IMR-90 (cell line): ENCODE results near the gene DUT. TPM values are rescaled to one million over a fixed set of nuclear protein-coding genes. Genes with fewer than 3 reads are reported as not detected.

Experiments
- ATAC-seq: fragments of 200-7000 bp; cut with Tn5 transposase; 2 replicates; pipeline ENCODE4 v1.9.1; 2020; ENCODE audit warnings: low read depth, mild to moderate bottlenecking, moderate library complexity
- BruUV-seq: library from RNA; stranded (reverse); fragments of 400-500 nt; replicated peaks from 2 replicates; lab custom pipeline; 2021; lab: Mats Ljungman, UMichigan
- CTCF ChIA-PET: fragments of 300-600 bp; formaldehyde crosslinking; extraction: SDS; loops from one replicate; lab custom pipeline; 2021; ENCODE audit warnings: antibody characterized with exemption; lab: Yijun Ruan, JAX
- POLR2A ChIA-PET: fragments of 300-600 bp; sonication (Branson Sonifier 250); formaldehyde crosslinking; loops from one replicate; lab custom pipeline; 2022; ENCODE audit warnings: antibody characterized with exemption; ENCODE audit not compliant: unreplicated experiment; lab: Charles Lee
- DNase-seq: peaks from one replicate; pipeline ENCODE4 v3.0.0; 2013
- H2AFZ ChIP-seq: replicated peaks from 2 replicates; pipeline ENCODE3; 2013; ENCODE audit warnings: low read length, mild to moderate bottlenecking; ENCODE audit not compliant: poor library complexity
- H2AK5ac ChIP-seq: 2 replicates; pipeline ENCODE4 v1.6.1; 2013; ENCODE audit warnings: low read depth, low read length, inconsistent platforms
- H2AK9ac ChIP-seq: replicated peaks from 2 replicates; pipeline ENCODE3; 2013; ENCODE audit warnings: mild to moderate bottlenecking, low read depth, low read length, moderate library complexity; ENCODE audit not compliant: poor library complexity
- H2BK120ac ChIP-seq: 2 replicates; pipeline ENCODE4 v1.6.1; 2013; ENCODE audit warnings: low read depth, low read length, inconsistent platforms
- H2BK15ac ChIP-seq: 3 replicates; pipeline ENCODE4 v1.6.1; 2013; ENCODE audit warnings: low read depth, low read length, inconsistent platforms
- H2BK20ac ChIP-seq: 2 replicates; pipeline ENCODE4 v1.6.1; 2013; ENCODE audit warnings: low read depth, mild to moderate bottlenecking, inconsistent platforms, low read length, moderate library complexity
- H2BK5ac ChIP-seq: 2 replicates; pipeline ENCODE4 v1.6.1; 2013; ENCODE audit warnings: mild to moderate bottlenecking, low read depth, low read length, inconsistent platforms; ENCODE audit not compliant: poor library complexity, severe bottlenecking
- H3K14ac ChIP-seq: replicated peaks from 2 replicates; pipeline ENCODE4 v1.6.1; 2013; ENCODE audit warnings: low read depth, low read length, inconsistent platforms
- H3K18ac ChIP-seq: 2 replicates; pipeline ENCODE4 v1.6.1; 2013; ENCODE audit warnings: low read depth, low read length, control low read depth
- H3K23ac ChIP-seq: 2 replicates; pipeline ENCODE4 v1.6.1; 2013; ENCODE audit warnings: low read depth, low read length, inconsistent platforms
- H3K27ac ChIP-seq: 2 replicates; pipeline ENCODE4 v1.5.1; 2013; ENCODE audit warnings: mild to moderate bottlenecking, control low read depth, low read length; ENCODE audit not compliant: insufficient read depth
- H3K27me3 ChIP-seq: 2 replicates; pipeline ENCODE4 v1.6.1; 2013; ENCODE audit warnings: low read length; ENCODE audit not compliant: control insufficient read depth, insufficient read depth
- H3K36me3 ChIP-seq: 2 replicates; pipeline ENCODE4 v1.6.1; 2013; ENCODE audit warnings: low read length, mixed read lengths; ENCODE audit not compliant: control insufficient read depth, insufficient read depth
- H3K4ac ChIP-seq: 2 replicates; pipeline ENCODE4 v1.6.1; 2013; ENCODE audit warnings: low read depth, low read length, inconsistent platforms
- H3K4me1 ChIP-seq: 2 replicates; pipeline ENCODE4 v1.6.1; 2013; ENCODE audit warnings: low read length, mixed read lengths; ENCODE audit not compliant: control insufficient read depth, insufficient read depth
- H3K4me2 ChIP-seq: 2 replicates; pipeline ENCODE4 v1.6.1; 2013; ENCODE audit warnings: low read depth, mild to moderate bottlenecking, control low read depth, low read length, moderate library complexity
- H3K4me3 ChIP-seq: 2 replicates; pipeline ENCODE4 v1.5.1; 2013; ENCODE audit warnings: low read depth, mild to moderate bottlenecking, control low read depth, low read length, moderate library complexity; ENCODE audit not compliant: insufficient read depth
- H3K56ac ChIP-seq: 2 replicates; pipeline ENCODE4 v1.6.1; 2013; ENCODE audit warnings: low read length, inconsistent platforms; ENCODE audit not compliant: insufficient read depth; ENCODE audit errors: extremely low read depth
- H3K79me1 ChIP-seq, 2 experiments: 2 replicates each; pipeline ENCODE4 v1.6.1; 2013; ENCODE audit warnings: low read length in 2 of 2, inconsistent platforms in 1 of 2, low read depth in 1 of 2
- H3K9ac ChIP-seq: 2 replicates; pipeline ENCODE4 v1.6.1; 2013; ENCODE audit warnings: low read depth, low read length, control low read depth
- H3K9me1 ChIP-seq: 2 replicates; pipeline ENCODE4 v1.6.1; 2013; ENCODE audit warnings: low read length, inconsistent platforms; ENCODE audit not compliant: insufficient read depth
- H3K9me3 ChIP-seq: 2 replicates; pipeline ENCODE4 v1.6.1; 2013; ENCODE audit warnings: low read length; ENCODE audit not compliant: control insufficient read depth, insufficient read depth
- H4K20me1 ChIP-seq: 2 replicates; pipeline ENCODE4 v1.6.1; 2013; ENCODE audit warnings: low read length, inconsistent platforms; ENCODE audit not compliant: insufficient read depth
- H4K5ac ChIP-seq: 2 replicates; pipeline ENCODE4 v1.6.1; 2013; ENCODE audit warnings: mild to moderate bottlenecking, low read depth, low read length, control low read depth
- H4K8ac ChIP-seq, 2 experiments: 2 replicates each; pipeline ENCODE4 v1.6.1; 2013; ENCODE audit warnings: low read depth in 2 of 2, low read length in 2 of 2, control low read depth in 1 of 2, inconsistent platforms in 1 of 2
- H4K91ac ChIP-seq: 2 replicates; pipeline ENCODE4 v1.6.1; 2013; ENCODE audit warnings: low read depth, low read length, inconsistent platforms; ENCODE audit not compliant: insufficient read depth
- CTCF ChIP-seq: conservative IDR thresholded peaks from 2 replicates; pipeline ENCODE4 v1.5.1; 2012; ENCODE audit warnings: mild to moderate bottlenecking, low read depth, low read length, improper control_type of control experiment
- NFE2L2 ChIP-seq: fragments of 150-350 bp; IDR thresholded peaks from 2 replicates; pipeline ENCODE4 v1.6.1; 2016; ENCODE audit warnings: low read depth, mild to moderate bottlenecking, low read length
- SMC3 ChIP-seq: fragments of 150-350 bp; IDR thresholded peaks from 2 replicates; pipeline ENCODE4 v1.6.1; 2016; ENCODE audit warnings: low read depth, mild to moderate bottlenecking, antibody characterized with exemption, low read length, moderate library complexity
- WGBS, 2 experiments: methylation state at CpG; one replicate each; pipeline versions ENCODE4 v1.1.5 to v1.1.7; 2013; ENCODE audit warnings: missing lambda C conversion rate in 2 of 2; ENCODE audit not compliant: insufficient read length in 1 of 2; ENCODE audit errors: extremely low coverage in 2 of 2; 5-methylcytosine and 5-hydroxymethylcytosine counted together
- dilution Hi-C: fragments of 300-500 bp; cut with HindIII; formaldehyde crosslinking; loops from one replicate; pipeline ENCODE4 v1.14.3; 2018; ENCODE audit warnings: low sequenced_read_pairs; ENCODE audit not compliant: unreplicated experiment
- in situ Hi-C: fragments of 300-500 bp; cut with MboI; formaldehyde crosslinking; loops from 3 replicates; pipeline ENCODE4 v1.14.3; 2019; ENCODE audit warnings: low sequenced_read_pairs, inconsistent platforms, mixed read lengths
- intact Hi-C: fragments of 100-400 bp; cut with micrococcal nuclease; formaldehyde crosslinking; loops from 2 replicates; pipeline ENCODE4 v1.10.0; 2022
- polyA plus RNA-seq, 3 experiments: library from polyadenylated mRNA; depleted of rRNA; stranded (reverse); fragments of >200 nt; gene quantifications; 2 replicates each; pipeline ENCODE4 v1.2.3, GENCODE V29; 2012; ENCODE audit warnings: low replicate concordance in 1 of 3
- total RNA-seq: library from RNA; depleted of rRNA; stranded (reverse); fragments of >200 nt; gene quantifications from 2 replicates; pipeline ENCODE4 v1.2.3, GENCODE V29; 2012
- TF ChIP-seq, protein P1 (sequence below): fragments of 150-350 bp; IDR thresholded peaks from 2 replicates; pipeline ENCODE4 v1.6.1; 2017; ENCODE audit warnings: mild to moderate bottlenecking, antibody characterized with exemption, low read length, low read depth

DUT gene
- total and polyA plus RNA-seq, 2 of the 4 experiments (the other 2 are of a cell fraction) = 18.8 to 36.4 TPM

DNA sequence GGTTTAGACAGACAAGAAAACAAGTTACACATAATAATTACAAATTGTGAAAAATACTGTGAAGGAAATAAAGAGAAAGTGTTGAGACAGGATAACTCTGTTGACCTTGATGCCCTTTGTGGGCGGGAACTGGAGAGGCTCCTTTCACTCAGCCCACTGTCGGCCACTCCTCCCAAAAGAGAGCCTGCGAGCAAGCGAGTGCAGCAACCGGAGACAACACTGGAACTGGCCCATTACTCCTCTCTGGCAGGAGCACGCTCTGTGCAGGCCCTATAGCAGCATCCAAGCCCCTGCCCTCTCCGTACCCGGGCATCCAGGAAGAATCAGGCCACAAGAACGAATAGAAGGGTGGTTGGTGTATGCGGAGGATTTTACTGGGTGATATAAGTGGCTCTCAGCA is 16.2 kb upstream of the DUT start:
- in situ Hi-C loops (no loop called here), dilution Hi-C loops (no loop called here), intact Hi-C loops (no loop called here)
- H3K18ac ChIP-seq = no peak overlapping the region
- H3K79me1 ChIP-seq = no peaks in the 10 kb centered on the region
- H2BK20ac ChIP-seq = no peak overlapping the region
- H3K27me3 ChIP-seq = peaks cover 13% of the 10 kb centered on the region
- no peak overlapping the region for H3K4ac ChIP-seq
- H4K20me1 ChIP-seq = no peaks in the 10 kb centered on the region
- no peak overlapping the region for H2AK9ac ChIP-seq
- H3K9ac ChIP-seq = no peak overlapping the region
- H3K14ac ChIP-seq = no peak overlapping the region
- no peak overlapping the region for H3K4me2 ChIP-seq
- POLR2A ChIA-PET = no interaction called here
- DNase-seq = no peak
- no peaks in the 10 kb centered on the region for H3K4me1 ChIP-seq
- ATAC-seq = no peak
- no peak overlapping the region for H2BK15ac ChIP-seq
- no peaks in the 10 kb centered on the region for H3K36me3 ChIP-seq
- no peaks in the 10 kb centered on the region for H3K9me3 ChIP-seq
- no peak overlapping the region for H2AK5ac ChIP-seq
- no peak overlapping the region for H2BK120ac ChIP-seq
- BruUV-seq = no TSS peak
- TF ChIP-seq SMC3 (no peak), NFE2L2 (no peak), CTCF (no peak)
- TF ChIP-seq, protein P1, sequence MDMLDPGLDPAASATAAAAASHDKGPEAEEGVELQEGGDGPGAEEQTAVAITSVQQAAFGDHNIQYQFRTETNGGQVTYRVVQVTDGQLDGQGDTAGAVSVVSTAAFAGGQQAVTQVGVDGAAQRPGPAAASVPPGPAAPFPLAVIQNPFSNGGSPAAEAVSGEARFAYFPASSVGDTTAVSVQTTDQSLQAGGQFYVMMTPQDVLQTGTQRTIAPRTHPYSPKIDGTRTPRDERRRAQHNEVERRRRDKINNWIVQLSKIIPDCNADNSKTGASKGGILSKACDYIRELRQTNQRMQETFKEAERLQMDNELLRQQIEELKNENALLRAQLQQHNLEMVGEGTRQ = no peak
- no peak overlapping the region for H2BK5ac ChIP-seq
- CTCF ChIA-PET = no interaction called here
- no peaks in the 10 kb centered on the region for H3K9me1 ChIP-seq
- H4K5ac ChIP-seq = no peak overlapping the region
- no peak overlapping the region for H4K8ac ChIP-seq
- WGBS, 2 experiments = 40% methylated on average over 1 of the region's 10 CpGs; no CpG with 5 or more reads in 1 of the 2 experiments
- H4K91ac ChIP-seq = no peak overlapping the region
- H2AFZ ChIP-seq = no peak overlapping the region
- no peak overlapping the region for H3K27ac ChIP-seq
- no peak overlapping the region for H3K56ac ChIP-seq
- H3K23ac ChIP-seq = no peak overlapping the region
- H3K4me3 ChIP-seq = no peak overlapping the region
